ENCODE measurements around the gene CFAP77.
"Not testable (repeated sequence)": the region's sequence is repeated elsewhere in the genome, so short reads cannot be mapped to it uniquely, and the experiment has no call there.

The CFAP77 gene

DNA sequence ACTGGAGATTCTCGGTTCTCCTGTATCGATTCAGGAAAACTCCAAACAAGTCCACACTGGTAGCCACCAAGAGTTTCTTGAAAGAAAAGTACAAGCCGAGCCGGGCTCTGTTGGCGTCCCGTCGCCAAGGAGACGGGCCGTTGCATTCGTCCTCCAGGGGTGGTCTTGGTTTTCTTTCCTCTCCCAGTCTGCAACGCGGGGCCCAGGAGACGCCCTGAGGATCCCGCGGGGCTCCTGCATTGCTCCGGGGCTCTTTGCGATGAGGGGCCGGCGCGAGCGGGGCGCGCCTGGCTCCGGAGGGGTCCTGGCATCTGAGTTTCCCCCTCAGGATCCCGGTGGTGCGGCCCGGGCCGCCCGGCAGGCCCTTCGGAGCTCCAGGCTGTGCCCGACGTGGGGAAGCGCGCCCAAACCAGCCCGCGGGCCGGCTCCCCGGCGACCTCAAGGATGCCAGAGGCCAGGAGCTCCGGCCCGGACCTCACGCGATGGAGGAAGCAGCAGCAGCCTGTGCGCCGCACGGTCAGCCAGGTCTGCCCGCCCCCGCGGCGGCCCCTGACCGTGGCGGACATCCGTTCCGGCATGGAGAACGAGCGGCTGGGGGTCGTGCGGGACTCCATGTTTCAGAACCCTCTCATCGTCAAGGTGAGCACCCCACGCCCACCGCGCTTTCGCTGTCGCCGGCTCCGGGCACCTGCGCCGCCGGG lies at the start of gene CFAP77:
TSS of gene CFAP77 (plus strand) at position 384 of the 701 bp plus-strand sequence. CDS start at position 445, 61 bp downstream.
- DNase-seq (ENCODE audit: low read depth in 2 of 2) = peak; percentile 23 to 30

GRCh38 chr9:132364068-132364467 lies 45.9 kb upstream of the CFAP77 start:
- DNase-seq (ENCODE audit: low read depth in 2 of 2) = no peak

GRCh38 chr9:132365986-132366385 lies 44.0 kb upstream of the CFAP77 start:
- DNase-seq (ENCODE audit: low read depth in 2 of 2) = no peak

DNA sequence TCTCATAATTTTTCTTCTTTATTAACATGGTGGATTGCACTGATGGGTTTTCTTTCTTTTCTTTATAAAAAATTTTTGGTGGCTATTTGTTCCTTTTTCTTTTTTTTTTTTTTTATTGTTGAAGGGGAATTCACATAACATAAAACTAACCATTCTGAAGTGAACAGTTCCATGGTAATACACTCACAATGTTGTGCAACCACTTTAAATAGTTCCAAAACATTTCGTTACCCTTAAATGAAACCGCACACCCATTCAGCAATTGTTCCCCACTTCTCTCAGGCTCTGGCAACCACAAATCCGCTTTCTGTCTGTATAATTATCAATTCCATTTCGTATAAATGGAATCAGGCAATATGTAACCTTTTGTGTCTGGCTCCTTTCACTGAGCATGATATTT lies 43.5 kb upstream of the CFAP77 start:
- DNase-seq (ENCODE audit: low read depth in 2 of 2) = no peak

DNA sequence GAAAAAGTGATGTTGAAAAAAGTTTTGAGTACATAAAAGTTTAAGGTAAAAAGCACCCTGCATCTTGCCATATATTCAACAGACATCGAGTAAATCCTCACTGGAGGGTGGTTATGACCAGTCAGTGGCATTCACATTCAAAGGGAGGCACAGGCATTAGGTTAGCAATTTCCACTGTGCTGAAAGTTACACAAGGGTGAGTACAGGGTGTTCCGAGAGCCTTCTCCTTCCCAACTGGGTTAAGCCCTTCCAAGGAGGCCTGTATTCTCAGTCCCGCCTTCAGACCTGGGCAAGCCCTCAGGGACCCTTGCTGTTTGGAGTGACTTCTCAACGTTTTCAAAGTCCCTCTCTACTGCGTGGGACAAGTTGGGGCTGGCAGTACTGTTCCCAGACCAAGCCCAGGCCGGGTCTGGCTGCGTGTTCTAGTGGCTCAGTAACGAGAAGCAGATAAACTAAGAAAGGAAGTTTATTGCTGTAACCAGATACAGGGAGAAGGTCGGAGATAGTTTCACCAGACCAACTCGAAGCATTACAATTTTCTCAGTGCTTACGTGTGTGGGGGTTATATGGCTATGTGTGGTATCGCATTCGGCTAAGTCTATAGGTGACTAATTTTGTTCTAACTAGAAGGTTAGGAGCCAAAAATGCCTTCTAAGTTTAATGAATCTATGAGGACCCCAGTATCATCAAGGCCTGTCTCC lies 42.2 kb upstream of the CFAP77 start:
- DNase-seq (ENCODE audit: low read depth in 2 of 2) = no peak

GRCh38 chr9:132369421-132369820 lies 40.6 kb upstream of the CFAP77 start:
- no peak for DNase-seq (ENCODE audit: low read depth in 2 of 2)

GRCh38 chr9:132370592-132370991 lies 39.4 kb upstream of the CFAP77 start:
- no peak for DNase-seq (ENCODE audit: low read depth in 2 of 2)

GRCh38 chr9:132372177-132373095 lies 37.6 kb upstream of the CFAP77 start:
- DNase-seq (ENCODE audit: low read depth in 2 of 2) = no peak

GRCh38 chr9:132377769-132378168 lies 32.2 kb upstream of the CFAP77 start:
- DNase-seq (ENCODE audit: low read depth in 2 of 2) = not testable (repeated sequence)

DNA sequence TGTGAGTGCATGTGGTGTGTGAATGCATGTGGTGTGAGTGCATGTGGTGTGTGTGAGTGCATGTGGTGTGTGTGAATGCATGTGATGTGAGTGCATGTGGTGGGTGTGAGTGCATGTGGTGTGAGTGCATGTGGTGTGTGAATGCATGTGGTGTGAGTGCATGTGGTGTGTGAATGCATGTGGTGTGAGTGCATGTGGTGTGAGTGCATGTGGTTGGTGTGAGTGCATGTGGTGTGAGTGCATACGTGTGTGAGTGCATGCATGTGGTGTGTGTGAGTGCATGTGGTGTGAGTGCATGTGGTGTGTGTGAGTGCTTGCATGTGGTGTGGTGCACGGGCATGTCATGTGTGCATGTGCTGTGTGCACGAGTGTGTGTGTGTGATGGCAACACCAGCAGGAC lies 31.6 kb upstream of the CFAP77 start:
- DNase-seq (ENCODE audit: low read depth in 2 of 2) = not testable (repeated sequence)

- no peak for DNase-seq (ENCODE audit: low read depth in 2 of 2)
Measured at GRCh38 chr9:132381966-132382541, 28.0 kb upstream of the CFAP77 start.

DNA sequence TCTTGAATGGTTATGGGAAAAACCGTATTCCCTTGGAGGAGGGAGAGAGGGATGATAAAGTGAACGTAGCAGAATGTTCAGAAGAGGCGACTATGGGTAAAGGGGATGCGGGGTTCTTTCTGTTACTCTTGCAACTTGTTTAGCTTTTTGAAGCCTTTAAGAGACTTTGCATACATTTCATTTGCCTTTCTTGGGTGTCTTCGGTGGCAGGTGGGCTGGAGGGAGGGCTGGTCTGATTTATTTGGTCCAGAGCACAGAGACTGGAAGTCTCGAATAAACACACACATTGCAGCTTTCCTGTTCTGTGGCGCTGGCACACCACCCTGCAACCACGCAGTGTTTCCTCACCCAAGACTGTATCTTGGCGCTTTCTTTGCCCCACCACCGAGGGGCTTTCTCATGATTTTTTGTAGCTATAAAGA lies 26.5 kb upstream of the CFAP77 start:
- DNase-seq (ENCODE audit: low read depth in 2 of 2) = no peak

GRCh38 chr9:132384376-132384775 lies 25.6 kb upstream of the CFAP77 start:
- no peak for DNase-seq (ENCODE audit: low read depth in 2 of 2)

- no peak for DNase-seq (ENCODE audit: low read depth in 2 of 2)
Measured at GRCh38 chr9:132387133-132387532, 22.9 kb upstream of the CFAP77 start.

GRCh38 chr9:132390966-132391365 lies 19.0 kb upstream of the CFAP77 start:
- DNase-seq (ENCODE audit: low read depth in 2 of 2) = no peak

DNA sequence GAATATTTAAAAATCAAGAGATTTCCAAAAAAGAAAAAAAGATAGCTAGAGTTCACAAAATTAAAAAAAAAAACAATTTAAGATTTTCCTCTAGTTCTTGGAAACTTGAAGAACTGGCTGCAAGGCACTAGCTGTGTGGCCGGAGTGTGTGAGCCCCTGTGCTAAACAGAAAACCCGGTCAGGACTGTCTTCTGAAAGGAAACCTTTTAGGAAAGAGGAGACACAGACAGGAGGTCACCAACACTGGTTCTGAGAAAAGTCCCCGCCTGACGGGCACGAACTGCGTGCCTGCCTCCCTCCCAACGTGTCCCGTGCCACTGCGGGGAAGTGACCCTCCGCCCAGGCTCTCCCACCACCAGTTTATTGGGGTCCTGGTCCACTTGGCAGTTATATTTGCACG lies 18.6 kb upstream of the CFAP77 start:
- no peak for DNase-seq (ENCODE audit: low read depth in 2 of 2)

- DNase-seq (ENCODE audit: low read depth in 2 of 2) = no peak
Measured at GRCh38 chr9:132395560-132395959, 14.5 kb upstream of the CFAP77 start.

GRCh38 chr9:132401824-132402223 lies 8.2 kb upstream of the CFAP77 start:
- DNase-seq (ENCODE audit: low read depth in 2 of 2) = no peak

DNA sequence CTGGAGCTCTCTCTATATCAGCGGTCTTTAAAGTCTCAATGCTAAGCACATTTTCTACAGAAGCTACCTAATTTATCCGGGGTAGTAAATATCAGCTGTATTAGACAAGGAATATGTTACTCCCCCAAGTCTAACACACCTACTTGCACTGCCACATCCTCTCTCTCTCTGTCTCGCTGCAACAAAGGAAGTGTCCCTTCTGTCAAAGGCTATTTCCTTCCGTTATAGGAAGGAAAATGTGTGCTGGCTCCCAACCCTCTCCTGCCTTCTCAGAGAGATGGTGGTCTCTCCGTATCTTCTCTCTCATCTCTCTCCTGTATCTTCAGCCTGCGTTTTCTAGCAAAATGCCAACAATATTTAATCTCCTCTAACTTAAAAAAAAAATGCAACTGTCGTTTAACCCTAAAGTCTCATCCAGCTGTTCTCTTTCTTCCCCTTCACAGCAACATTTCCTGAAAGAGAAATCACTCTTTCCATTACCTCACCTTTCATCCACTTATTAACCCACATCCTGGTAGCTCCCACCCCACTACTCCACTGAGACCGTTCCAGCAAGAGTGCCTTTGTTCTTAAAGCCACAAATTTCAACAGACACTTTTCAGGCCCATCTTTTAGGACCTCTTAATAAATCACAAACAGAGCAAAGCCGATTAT lies 5.7 kb upstream of the CFAP77 start:
- no peak for DNase-seq (ENCODE audit: low read depth in 2 of 2)

DNA sequence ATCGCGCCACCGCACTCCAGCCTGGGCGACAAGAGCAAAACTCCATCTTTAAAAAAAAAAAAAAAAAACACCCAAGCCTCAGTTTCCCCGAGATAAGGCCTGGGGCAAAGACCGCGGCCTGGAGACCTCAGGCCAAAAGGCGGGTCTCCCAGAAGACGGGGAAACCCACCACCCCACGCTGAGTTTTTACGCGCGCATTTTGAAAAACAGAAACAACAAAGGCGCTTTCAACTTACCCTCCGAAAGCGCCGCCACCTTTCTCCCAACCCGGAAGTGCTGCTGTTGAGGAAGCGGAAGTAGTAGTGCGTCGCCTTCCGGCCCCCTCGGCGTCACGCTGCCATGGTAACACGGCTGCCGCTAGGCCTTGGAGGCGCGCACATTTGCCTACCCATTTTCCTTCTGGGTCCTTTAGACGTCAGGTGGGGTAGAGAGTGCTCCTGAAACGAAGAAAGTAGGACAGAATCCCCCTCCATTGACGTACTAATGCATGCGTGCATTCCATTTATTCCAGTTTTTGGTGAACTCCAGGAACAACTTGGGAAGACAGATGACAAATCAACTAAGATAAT lies 3.4 kb upstream of the CFAP77 start, which contains the start of gene TTF1:
TSS of gene TTF1 (minus strand) at position 287 of the 569 bp plus-strand sequence. CDS start 4,019 bp downstream, outside the sequence.
- DNase-seq (ENCODE audit: low read depth in 2 of 2) = peak; percentile 92

DNA sequence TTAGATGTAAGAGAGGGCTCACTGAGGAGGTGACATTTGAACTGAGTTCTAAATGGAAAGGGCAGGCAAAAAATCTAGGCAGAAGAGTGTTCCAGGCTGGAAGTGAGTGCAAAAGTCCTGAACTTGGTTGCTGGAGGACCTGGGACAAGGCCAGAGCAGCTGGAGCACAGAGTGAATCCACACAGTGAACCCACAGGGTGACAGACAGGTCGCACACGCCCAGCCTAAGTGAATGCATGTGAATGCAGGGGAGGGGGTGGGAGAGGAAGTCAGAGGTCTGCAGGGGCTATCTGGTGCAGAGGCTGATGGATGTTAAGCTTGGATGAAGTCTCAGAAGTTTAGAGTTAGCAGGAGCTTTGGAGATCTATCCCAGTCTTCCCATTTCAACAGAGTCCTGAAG lies 2.8 kb upstream of the CFAP77 start:
- no peak for DNase-seq (ENCODE audit: low read depth in 2 of 2)
